Lower leg skin (tissue), 4 donors: ENCODE results near the gene NDFIP1. TPM values are rescaled to one million over a fixed set of nuclear protein-coding genes. Genes with fewer than 3 reads are reported as not detected.

Experiments used
- DNase-seq, 2 donors: peaks; one replicate each; pipeline ENCODE4 v3.0.0-alpha.2; 2019; ENCODE audit warnings: low spot score in 2 of 2
- H3K4me3 ChIP-seq: fragments of 200-600 bp; sonication (generic); 2 replicates; pipeline ENCODE4 v1.5.1; 2017; ENCODE audit warnings: mild to moderate bottlenecking, low read depth; ENCODE audit not compliant: poor library complexity, severe bottlenecking
- CTCF ChIP-seq, 3 donors: fragments of 450-650 bp; IDR thresholded peaks; one replicate each; pipeline ENCODE4 v1.5.1; 2016; ENCODE audit warnings: antibody characterized with exemption in 3 of 3, mild to moderate bottlenecking in 3 of 3, moderate library complexity in 2 of 3
- POLR2A ChIP-seq, 2 donors: fragments of 450-650 bp; IDR thresholded peaks; one replicate each; pipeline ENCODE4 v1.6.1; 2016 to 2017; ENCODE audit warnings: antibody characterized with exemption in 2 of 2, mild to moderate bottlenecking in 1 of 2, moderate library complexity in 1 of 2
- WGBS, 2 donors: methylation state at CpG; one replicate each; pipeline ENCODE4 v1.1.5; 2018; 5-methylcytosine and 5-hydroxymethylcytosine counted together
- intact Hi-C: fragments of 100-400 bp; cut with DNase I; formaldehyde crosslinking; loops from one replicate; pipeline ENCODE4 v1.15.0; 2023; ENCODE audit warnings: low total_unique reads
- total RNA-seq, 4 donors: library from RNA; depleted of rRNA; stranded (reverse); fragments of >200 nt; gene quantifications; one replicate each; pipeline ENCODE4 v1.1.0, GENCODE V29; 2016

NDFIP1 gene
- total RNA-seq, 4 donors from 2014 or later = 25.8 to 83.9 (median 56.6) TPM

DNA sequence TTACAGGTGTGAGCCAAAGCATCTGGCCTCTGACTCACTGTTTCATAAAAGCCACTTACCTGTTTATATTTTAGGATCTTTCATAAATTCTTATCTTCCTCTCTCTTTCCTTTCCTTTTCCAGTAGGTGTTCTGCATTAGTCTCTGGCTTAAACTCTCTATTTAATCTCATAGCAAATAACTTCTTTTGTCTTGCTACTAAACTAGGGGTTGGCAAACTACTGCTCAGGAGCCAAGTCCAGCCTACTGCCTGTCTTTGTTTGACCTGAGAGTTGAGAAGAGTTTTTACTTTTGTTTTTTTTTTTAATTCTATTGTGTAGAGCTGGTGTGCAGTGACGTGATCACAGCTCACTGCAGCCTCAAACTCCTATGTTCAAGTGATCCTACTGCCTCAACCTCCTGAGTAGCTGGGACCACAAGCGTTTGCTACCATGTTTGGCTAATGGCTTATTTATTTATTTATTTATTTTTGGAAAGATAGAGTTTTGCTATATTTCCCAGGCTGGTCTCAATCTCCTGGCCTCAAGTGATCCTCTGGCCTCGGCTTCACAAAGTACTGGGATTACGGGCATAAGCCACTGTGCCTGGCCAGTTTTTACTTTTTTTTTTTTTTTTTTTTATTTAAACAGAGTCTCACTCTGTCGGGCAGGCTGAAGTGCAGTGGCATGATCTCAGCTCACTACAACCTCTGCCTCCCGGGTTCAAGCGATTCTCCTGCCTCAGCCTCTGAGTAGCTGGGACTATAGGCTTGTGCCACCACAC, 5.4 kb upstream of the NDFIP1 start:
- H3K4me3 ChIP-seq = no peak overlapping the region
- WGBS, 2 donors = 88 to 89% methylated on average over 7 of the region's 7 CpGs
- intact Hi-C loops = no loop called here
- TF ChIP-seq POLR2A (IDR thresholded peaks at IDR 0.05) (no peak), CTCF (IDR thresholded peaks at IDR 0.05) (no peak)
- DNase-seq = no peak

DNA sequence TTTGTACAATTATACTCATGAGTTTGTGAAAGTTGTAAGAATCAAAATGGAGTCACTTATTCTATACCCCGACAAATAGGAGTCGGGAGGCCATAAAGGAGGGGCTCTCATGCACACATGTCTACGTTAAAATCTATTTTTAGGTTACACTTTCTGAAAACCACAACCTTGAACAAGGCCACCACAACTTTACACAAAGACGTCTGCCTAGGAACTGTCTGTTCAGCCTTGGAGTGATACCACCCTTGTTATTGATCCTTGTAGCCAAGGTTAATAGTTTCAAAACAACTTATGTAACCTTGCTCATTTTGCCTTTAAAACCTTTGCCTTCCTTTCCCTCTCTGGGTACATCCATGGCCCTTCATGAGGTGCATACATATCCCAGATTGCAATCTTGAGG, 4.1 kb upstream of the NDFIP1 start:
- H3K4me3 ChIP-seq = no peak overlapping the region
- no peak for TF ChIP-seq CTCF (IDR thresholded peaks at IDR 0.05)
- TF ChIP-seq POLR2A (IDR thresholded peaks at IDR 0.05) = no peak
- WGBS, 2 donors = 69 to 76% methylated on average over 4 of the region's 4 CpGs
- intact Hi-C loops = no loop called here
- DNase-seq = no peak

DNA sequence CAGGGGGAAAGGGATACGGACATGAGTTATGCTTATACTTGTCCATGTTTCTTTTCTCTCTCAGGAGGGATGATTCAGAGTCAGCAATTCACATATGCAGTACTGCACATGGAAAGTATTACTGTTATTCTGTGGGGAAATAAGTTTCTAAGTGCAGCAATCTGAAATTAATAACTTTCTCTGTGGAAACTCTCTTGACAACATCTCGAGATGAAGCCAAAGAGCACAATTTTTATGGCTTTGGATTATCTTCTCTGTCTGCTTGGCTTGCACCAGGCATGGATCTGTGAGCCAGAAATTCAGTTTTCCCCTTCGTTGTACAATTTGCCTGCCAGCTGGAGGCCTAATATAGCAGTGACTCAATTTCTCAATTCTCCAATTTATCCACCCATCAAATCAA, 2.5 kb upstream of the NDFIP1 start:
- H3K4me3 ChIP-seq = no peak overlapping the region
- DNase-seq = peak in 1 of 2 donors; percentile 75
- TF ChIP-seq POLR2A (IDR thresholded peaks at IDR 0.05) (no peak), CTCF (IDR thresholded peaks at IDR 0.05) (no peak)
- intact Hi-C loops = no loop called here
- 35 to 36% methylated on average over 3 of the region's 3 CpGs for WGBS, 2 donors

GRCh38 chr5:142107036-142107735, 1.4 kb upstream of the NDFIP1 start:
- no peak overlapping the region for H3K4me3 ChIP-seq
- DNase-seq = no peak
- 73 to 74% methylated on average over 2 of the region's 2 CpGs for whole genome bisulfite sequencing, 2 donors
- intact Hi-C loops = no loop called here
- TF ChIP-seq POLR2A (IDR thresholded peaks at IDR 0.05) (no peak), CTCF (IDR thresholded peaks at IDR 0.05) (no peak)

DNA sequence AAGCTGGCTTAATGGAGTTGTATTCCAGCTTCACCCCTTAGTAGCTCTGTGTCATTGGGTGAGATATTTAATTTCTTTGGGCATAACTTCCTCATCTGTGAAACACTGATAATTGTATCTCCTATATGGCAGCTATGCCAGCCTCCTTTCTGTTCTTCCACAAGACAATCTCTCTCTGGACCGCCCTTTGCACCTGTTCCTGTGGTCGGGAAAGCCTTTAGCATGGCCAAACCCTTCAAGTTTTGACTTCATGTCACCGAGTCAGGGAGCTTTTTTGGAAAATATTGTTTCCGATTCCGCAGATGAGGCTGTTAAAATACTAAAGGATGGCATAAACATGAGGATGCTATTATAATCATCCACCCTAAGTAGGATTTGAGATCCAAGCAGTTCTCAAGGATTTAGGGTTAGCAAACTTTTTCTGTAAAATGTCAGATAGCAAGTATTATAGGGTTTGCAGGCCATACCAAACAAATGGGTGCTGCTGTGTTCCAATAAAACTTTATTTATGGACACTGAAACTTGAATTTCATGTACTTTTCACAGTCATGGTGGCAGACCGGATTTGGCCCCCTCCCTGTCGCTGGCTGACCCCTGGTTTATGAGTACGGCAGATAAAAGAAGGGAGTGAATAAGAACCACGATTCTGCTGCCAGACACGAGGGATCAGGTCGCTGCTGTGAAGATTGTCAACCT, 695 bp upstream of the NDFIP1 start:
- TF ChIP-seq POLR2A (IDR thresholded peaks at IDR 0.05) (no peak), CTCF (IDR thresholded peaks at IDR 0.05) (no peak)
- no peak for DNase-seq
- 75% methylated on average over 11 of the region's 11 CpGs for WGBS, 2 donors
- H3K4me3 ChIP-seq = no peak overlapping the region
- intact Hi-C loops = no loop called here
